Testis (tissue), 2 donors: ENCODE measurements around the gene PRUNE2.

Experiments used
- CTCF ChIP-seq, 3 experiments: fragments of 450-650 bp in 2 of 3; fragments of 200-600 bp in 1 of 3; sonication (generic) in 1 of 3; IDR thresholded peaks; one replicate each; pipeline ENCODE4 v1.5.1; 2016 to 2019; ENCODE audit warnings: antibody characterized with exemption in 3 of 3, mild to moderate bottlenecking in 2 of 3, moderate library complexity in 1 of 3
- POLR2A ChIP-seq: fragments of 450-650 bp; IDR thresholded peaks from one replicate; pipeline ENCODE4 v1.6.1; 2017; ENCODE audit warnings: antibody characterized with exemption, mild to moderate bottlenecking, moderate library complexity

- TF ChIP-seq CTCF (IDR thresholded peaks at IDR 0.05) (no peak), POLR2A (no peak)
These were observed 188.7 kb downstream of the PRUNE2 start for GRCh38 chr9:76717176-76717575.
